OCI-LY3 (cell line): ENCODE results near the gene SLC6A2.

Experiments
- H2AFZ ChIP-seq: fragments of 200-600, 300-600 bp; shearing (Covaris generic); 2 replicates; pipeline ENCODE4 v1.6.0; 2014; ENCODE audit warnings: antibody characterized with exemption, low read depth, low read length
- H3K27ac ChIP-seq: fragments of 200-600, 300-600 bp; sonication (generic); 2 replicates; pipeline ENCODE4 v1.5.1; 2014; ENCODE audit warnings: mild to moderate bottlenecking, low read length, moderate library complexity, mixed read lengths
- H3K27me3 ChIP-seq: fragments of 200-600, 300-600 bp; sonication (generic); 2 replicates; pipeline ENCODE4 v1.6.1; 2014; ENCODE audit warnings: low read depth, low read length, mixed read lengths
- H3K36me3 ChIP-seq: fragments of 200-600, 300-600 bp; sonication (generic); replicated peaks from 2 replicates; pipeline ENCODE3; 2014; ENCODE audit warnings: low read depth, low read length, mixed read lengths
- H3K4me1 ChIP-seq: fragments of 300-600, 200-600 bp; sonication (generic); 2 replicates; pipeline ENCODE4 v1.6.1; 2014; ENCODE audit warnings: low read length, mixed read lengths
- H3K4me2 ChIP-seq: fragments of 200-600, 300-600 bp; sonication (generic); 2 replicates; pipeline ENCODE4 v1.6.1; 2014; ENCODE audit warnings: low read length, mixed read lengths
- H3K4me3 ChIP-seq: fragments of 300-600, 200-600 bp; sonication (generic); 2 replicates; pipeline ENCODE4 v1.5.1; 2014; ENCODE audit warnings: antibody characterized with exemption, mild to moderate bottlenecking, low read length, moderate library complexity
- H3K79me2 ChIP-seq: fragments of 300-600, 200-600 bp; shearing (Covaris generic); 2 replicates; pipeline ENCODE4 v1.6.1; 2014; ENCODE audit warnings: mild to moderate bottlenecking, low read length, mixed read lengths
- H3K9ac ChIP-seq: fragments of 300-600, 200-600 bp; shearing (Covaris generic); 2 replicates; pipeline ENCODE4 v1.6.0; 2014; ENCODE audit warnings: mild to moderate bottlenecking, low read length, moderate library complexity
- H3K9me3 ChIP-seq: fragments of 200-600, 300-600 bp; shearing (Covaris generic); 2 replicates; pipeline ENCODE4 v1.6.1; 2014; ENCODE audit warnings: low read length, mixed read lengths; ENCODE audit not compliant: insufficient read depth
- H4K20me1 ChIP-seq: fragments of 200-600, 300-600 bp; sonication (generic); 2 replicates; pipeline ENCODE4 v1.6.1; 2016; ENCODE audit warnings: low read length, mixed read lengths; ENCODE audit not compliant: insufficient read depth
- CTCF ChIP-seq: fragments of 200-600, 300-600 bp; sonication (generic); IDR thresholded peaks from 2 replicates; pipeline ENCODE4 v1.5.1; 2014; ENCODE audit warnings: antibody characterized with exemption, low read length, low read depth
- EZH2phosphoT487 ChIP-seq: fragments of 200-600 bp; shearing (Covaris generic); IDR thresholded peaks from 2 replicates; pipeline ENCODE4 v1.6.1; 2018; ENCODE audit warnings: antibody characterized with exemption, mixed run types, low read depth

The SLC6A2 gene

GRCh38 chr16:55698946-55699345, 43.2 kb downstream of the SLC6A2 start:
- H3K4me3 ChIP-seq: no peak overlapping the region
- TF ChIP-seq CTCF (no peak), EZH2phosphoT487 (no peak)
- H3K4me2 ChIP-seq: no peak overlapping the region
- H3K9me3 ChIP-seq: no peaks in the 10 kb centered on the region
- H2AFZ ChIP-seq: no peak overlapping the region
- H3K27ac ChIP-seq: no peak overlapping the region
- no peaks in the 10 kb centered on the region for H3K36me3 ChIP-seq
- H4K20me1 ChIP-seq: no peaks in the 10 kb centered on the region
- H3K9ac ChIP-seq: no peak overlapping the region
- H3K27me3 ChIP-seq: no peaks in the 10 kb centered on the region
- no peaks in the 10 kb centered on the region for H3K79me2 ChIP-seq
- H3K4me1 ChIP-seq: no peaks in the 10 kb centered on the region

DNA sequence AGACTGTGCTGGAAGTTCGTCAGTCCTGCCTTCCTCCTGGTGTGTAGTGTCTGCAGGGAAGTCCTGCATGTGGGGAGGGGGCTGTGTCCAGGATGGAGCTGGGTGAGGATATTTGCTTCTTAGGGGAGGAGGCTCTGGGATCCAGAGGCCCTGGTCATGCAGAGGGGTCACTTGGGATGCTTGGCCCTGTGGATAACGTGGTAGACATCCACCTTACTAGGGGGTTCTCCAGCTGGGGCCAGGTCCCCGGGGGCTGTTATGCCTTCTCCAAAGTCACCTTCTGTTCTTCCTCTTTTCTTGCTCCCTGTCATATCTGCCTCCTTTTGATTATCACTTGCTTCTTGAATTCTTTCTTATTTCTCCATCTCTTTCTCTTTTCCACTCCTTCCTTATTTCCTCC, 43.8 kb downstream of the SLC6A2 start:
- Histone ChIP-seq H4K20me1 (no peaks in the 10 kb centered on the region), H3K9me3 (no peaks in the 10 kb centered on the region), H3K36me3 (no peaks in the 10 kb centered on the region), H3K4me1 (no peaks in the 10 kb centered on the region), H3K9ac (no peak overlapping the region), H3K27me3 (no peaks in the 10 kb centered on the region), H2AFZ (no peak overlapping the region), H3K4me3 (no peak overlapping the region), H3K4me2 (no peak overlapping the region), H3K79me2 (no peaks in the 10 kb centered on the region), H3K27ac (no peak overlapping the region)
- TF ChIP-seq CTCF: no peak
- TF ChIP-seq EZH2phosphoT487: no peak

- Histone ChIP-seq H3K9ac (no peak overlapping the region), H3K79me2 (no peaks in the 10 kb centered on the region), H3K36me3 (no peaks in the 10 kb centered on the region), H3K9me3 (no peaks in the 10 kb centered on the region), H3K4me3 (no peak overlapping the region), H2AFZ (no peak overlapping the region), H3K4me1 (no peaks in the 10 kb centered on the region), H3K4me2 (no peak overlapping the region), H3K27me3 (no peaks in the 10 kb centered on the region), H4K20me1 (no peaks in the 10 kb centered on the region), H3K27ac (no peak overlapping the region)
- no peak for TF ChIP-seq CTCF
- TF ChIP-seq EZH2phosphoT487: no peak
Observed at GRCh38 chr16:55700067-55700466, 44.3 kb downstream of the SLC6A2 start.

DNA sequence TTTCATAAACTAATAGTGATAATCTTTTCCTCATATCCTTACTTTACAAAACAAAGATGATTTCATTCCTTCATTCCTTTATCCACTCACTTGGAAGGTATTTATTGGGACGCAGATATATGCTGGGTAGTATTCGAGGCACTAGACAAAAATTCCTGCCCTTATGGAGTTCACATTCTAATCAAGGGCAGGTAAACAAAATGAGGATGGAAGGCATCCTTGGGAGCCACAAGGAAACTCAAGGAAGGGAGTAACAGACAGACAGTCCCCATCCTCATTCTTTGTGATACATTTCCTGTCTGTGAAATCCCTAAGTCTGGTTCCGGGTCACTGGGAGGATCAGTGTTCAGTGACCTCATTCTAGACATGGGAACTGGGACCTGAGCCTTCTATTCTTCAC, 45.2 kb downstream of the SLC6A2 start:
- no peaks in the 10 kb centered on the region for H3K9me3 ChIP-seq
- no peak overlapping the region for H3K9ac ChIP-seq
- H2AFZ ChIP-seq: no peak overlapping the region
- no peaks in the 10 kb centered on the region; the same call in 1 of the 2 replicates for H3K27me3 ChIP-seq
- no peaks in the 10 kb centered on the region for H3K36me3 ChIP-seq
- no peaks in the 10 kb centered on the region for H4K20me1 ChIP-seq
- no peak for TF ChIP-seq CTCF
- TF ChIP-seq EZH2phosphoT487: no peak
- no peaks in the 10 kb centered on the region for H3K79me2 ChIP-seq
- no peak overlapping the region for H3K27ac ChIP-seq
- H3K4me1 ChIP-seq: no peaks in the 10 kb centered on the region
- H3K4me2 ChIP-seq: no peak overlapping the region
- H3K4me3 ChIP-seq: no peak overlapping the region
